AG09319 (cell line): Measurements from ENCODE around the gene KIRREL3.

Source experiments
- DNase-seq: peaks from one replicate; pipeline ENCODE4 v3.0.0-alpha.2; 2010; ENCODE audit warnings: low read depth; ENCODE audit errors: extremely low read depth
- TF ChIP-seq, protein P1 (sequence below): IDR thresholded peaks from 2 replicates; pipeline ENCODE4 v1.5.1; 2011; ENCODE audit warnings: low read depth, mild to moderate bottlenecking, inconsistent platforms, low read length, moderate library complexity

KIRREL3 gene

DNA sequence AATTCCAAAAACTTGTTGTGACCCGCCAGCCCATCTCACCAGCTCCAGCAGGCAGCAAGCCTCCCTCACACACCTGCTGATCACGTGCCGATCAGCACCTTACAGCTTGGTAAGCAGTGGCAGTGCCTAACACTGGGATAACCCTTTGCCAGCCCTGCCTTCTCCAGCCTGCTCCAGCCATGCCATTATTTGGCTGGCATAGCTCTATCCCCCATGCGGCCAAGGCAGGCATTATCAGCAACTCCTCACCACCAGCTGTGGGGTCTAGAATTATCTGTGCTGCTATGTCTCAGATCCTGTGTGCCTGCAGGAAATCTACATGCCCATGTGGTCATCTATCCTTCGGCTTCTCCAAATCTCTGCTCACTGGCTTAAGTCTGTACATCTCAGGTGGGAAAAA is 430.1 kb downstream of the KIRREL3 start:
- TF ChIP-seq, protein P1, sequence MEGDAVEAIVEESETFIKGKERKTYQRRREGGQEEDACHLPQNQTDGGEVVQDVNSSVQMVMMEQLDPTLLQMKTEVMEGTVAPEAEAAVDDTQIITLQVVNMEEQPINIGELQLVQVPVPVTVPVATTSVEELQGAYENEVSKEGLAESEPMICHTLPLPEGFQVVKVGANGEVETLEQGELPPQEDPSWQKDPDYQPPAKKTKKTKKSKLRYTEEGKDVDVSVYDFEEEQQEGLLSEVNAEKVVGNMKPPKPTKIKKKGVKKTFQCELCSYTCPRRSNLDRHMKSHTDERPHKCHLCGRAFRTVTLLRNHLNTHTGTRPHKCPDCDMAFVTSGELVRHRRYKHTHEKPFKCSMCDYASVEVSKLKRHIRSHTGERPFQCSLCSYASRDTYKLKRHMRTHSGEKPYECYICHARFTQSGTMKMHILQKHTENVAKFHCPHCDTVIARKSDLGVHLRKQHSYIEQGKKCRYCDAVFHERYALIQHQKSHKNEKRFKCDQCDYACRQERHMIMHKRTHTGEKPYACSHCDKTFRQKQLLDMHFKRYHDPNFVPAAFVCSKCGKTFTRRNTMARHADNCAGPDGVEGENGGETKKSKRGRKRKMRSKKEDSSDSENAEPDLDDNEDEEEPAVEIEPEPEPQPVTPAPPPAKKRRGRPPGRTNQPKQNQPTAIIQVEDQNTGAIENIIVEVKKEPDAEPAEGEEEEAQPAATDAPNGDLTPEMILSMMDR, result no peak
- DNase-seq, result no peak

DNA sequence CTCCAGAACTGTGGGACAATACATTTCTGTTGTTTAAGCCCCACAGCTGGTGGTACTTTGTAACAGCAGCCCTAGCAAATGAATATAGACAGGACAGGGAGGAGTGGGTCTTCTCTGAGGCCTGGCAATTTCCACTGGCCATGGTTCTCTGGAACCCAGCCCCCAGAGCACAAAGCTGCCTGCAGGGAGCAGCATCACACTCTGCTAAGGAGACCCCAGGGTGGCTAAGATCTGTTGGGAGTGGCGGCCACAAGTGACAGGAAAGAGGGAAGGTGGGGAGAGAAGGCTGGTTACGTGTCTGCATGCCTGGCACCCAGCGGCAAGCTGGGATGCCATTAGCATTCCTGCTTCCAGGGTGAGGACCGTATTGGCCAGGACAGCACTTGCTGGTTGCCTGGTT is 433.2 kb downstream of the KIRREL3 start:
- TF ChIP-seq, protein P1, result no peak
- no peak for DNase-seq

DNA sequence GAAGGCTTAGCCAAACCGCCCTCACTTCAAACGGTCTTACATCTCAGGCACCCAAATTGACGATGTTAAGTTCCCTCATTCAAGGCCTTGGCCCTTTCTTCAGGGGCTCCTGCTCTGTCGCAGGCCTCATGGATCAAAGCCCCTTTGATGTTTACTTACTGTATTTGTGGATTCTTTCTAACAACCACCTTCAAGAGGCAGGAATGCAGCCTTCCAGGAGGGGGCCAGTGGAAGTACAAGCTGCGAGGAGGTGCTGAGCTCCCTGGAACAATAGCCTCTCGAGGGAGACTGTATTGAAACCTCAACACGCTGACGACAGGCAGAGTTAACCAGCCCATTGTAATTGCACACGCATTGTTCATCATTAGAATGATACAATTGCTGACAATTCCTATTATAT is 436.0 kb downstream of the KIRREL3 start:
- TF ChIP-seq, protein P1, result no peak
- no peak for DNase-seq

DNA sequence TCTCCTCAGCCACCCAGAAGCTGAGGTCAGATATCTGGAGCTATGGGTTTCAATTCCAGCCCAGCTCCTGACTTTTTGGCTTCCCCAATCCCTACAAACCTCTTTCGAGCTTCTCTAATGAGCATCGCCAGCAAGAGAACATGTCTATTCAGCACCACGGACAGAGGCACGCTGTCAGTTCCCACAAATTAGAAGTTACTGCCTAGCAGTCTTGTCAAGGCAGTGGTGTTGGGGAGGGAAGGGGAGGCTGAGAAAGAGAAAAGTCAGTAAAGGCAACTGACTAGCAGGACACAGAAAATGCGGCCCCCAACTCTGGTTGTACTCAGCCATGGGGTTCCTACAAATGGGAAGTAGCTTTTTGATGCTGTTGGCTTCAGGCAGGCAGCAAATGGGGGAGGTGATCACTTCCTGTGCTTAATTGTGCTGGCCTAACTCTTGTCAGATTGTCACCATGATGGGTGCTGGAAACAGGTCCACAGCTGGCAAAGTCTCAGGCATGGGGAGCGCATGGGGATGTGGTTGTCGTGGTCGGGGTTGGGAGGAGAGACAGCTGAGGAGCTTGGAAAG is 439.2 kb downstream of the KIRREL3 start:
- TF ChIP-seq, protein P1, result no peak
- peak; percentile 29 for DNase-seq

DNA sequence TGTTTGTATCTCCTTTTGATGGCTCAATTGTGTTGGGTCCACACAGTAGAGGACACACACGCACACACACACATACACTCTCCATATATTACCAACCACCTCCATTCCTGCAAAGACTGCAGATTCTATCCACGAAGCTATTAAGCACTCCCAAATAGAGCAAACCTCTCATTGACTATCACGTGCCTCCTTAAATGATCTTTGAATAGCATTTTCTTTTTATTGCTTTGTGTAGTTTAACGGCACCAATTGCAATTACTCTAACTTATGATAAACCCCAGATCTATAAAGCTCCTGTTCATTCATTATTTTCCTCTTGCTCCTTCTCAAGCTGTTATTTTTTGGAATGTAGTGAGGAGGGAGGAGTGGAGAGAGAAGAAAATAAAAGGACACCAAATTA is 440.3 kb downstream of the KIRREL3 start:
- DNase-seq, result no peak
- TF ChIP-seq, protein P1, result no peak

DNA sequence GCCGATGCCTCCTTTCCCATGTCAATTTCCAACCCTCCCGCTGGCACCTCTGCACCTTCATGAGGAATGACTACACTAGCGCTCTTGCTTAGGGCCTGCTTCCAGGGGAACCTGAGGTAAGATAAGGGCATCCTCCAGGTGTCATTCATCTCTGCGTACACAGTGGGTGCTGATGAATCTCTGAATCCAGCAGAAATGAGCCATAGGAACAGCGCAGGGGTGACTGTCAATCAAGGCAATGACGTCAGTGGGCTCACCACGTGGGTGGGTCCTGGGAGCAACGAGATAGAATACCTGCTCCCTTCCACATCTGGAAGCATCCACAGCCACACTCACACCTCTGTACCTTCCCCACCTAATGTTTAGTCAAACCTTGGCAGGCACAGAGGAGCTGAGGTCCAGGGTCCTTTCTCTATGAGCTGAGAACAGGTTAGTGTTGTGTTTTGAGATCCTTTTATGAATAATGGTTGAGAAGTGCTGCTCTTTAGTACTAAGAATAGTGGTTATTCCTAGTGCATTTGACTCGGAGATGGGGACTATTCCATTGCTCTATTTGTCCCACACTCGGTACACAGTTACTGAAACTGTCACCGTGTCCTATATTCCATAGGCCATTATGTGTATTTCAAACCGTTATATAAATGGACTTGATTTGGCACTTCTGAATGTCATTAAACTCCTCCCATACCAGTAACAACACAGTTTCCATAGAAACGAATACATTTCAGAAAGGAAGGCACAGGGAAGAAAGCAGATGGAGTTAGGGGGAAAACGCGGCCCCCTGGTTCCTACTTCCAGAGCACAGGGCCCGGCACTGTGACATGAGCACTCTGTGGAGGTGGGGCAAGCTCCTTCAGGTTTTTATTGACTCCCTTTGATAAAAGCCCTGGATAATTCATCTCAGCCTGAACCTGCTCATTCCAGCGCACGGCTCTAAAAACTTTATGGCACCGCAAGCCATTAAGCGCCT is 451.7 kb downstream of the KIRREL3 start:
- DNase-seq, result no peak
- TF ChIP-seq, protein P1, result no peak

DNA sequence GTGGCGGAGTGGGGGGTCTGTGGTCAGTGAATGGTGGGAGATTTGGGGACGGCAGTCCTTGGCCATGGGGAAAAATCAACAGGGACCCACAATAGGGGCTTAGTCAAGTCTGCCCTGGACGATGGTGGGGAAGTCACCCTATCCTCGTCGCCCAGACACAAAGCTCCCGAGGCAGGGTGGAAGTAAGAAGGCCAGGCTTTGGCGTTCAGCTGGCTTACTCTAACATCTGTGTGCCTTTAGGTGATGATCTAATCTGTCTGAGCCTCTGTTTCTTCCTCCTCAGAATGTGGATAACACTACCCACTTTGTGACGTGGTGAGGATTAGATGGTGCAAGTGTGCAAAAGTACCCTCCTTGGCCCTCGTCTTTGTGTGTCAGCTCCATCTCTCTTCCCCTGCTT is 452.9 kb downstream of the KIRREL3 start:
- no peak for DNase-seq
- TF ChIP-seq, protein P1, result no peak
